Measurements from ENCODE around the gene ETHE1.

The ETHE1 gene

DNA sequence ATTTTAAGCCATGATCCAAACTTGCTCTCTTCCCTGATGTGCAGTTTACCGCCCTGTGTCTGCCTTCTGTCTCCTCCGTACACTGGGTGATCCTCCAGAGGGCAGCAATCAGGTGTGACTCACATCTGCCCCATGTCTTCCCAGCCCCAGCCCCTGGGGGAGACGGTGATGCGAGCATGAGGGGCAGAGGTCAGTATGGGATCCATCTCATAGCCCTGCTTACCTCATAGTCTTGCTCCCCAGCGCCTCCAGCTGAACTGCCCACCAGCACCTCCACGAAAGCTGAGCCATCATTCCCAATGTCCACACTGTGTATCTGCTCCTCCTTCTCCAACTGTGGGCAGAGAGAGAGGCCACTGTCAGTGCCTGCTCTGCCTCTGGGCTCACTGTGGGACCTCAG is 33.7 kb upstream of the ETHE1 start:
- peaks cover 40% of the 10 kb centered on the region for H3K36me3 ChIP-seq (ENCODE audit: insufficient read depth, low read length)
- no peak overlapping the region for H2AFZ ChIP-seq (ENCODE audit: low read depth, low read length)
- DNase-seq: no peak

GRCh38 chr19:43555185-43555770 is 28.3 kb upstream of the ETHE1 start:
- H3K9ac ChIP-seq (ENCODE audit: low read depth, low read length): no peak overlapping the region
- peaks cover 61% of the 10 kb centered on the region for H3K36me3 ChIP-seq (ENCODE audit: insufficient read depth, low read length)
- H3K27me3 ChIP-seq (ENCODE audit: insufficient read depth, low read length, poor library complexity): no peaks in the 10 kb centered on the region
- ATAC-seq (ENCODE audit: insufficient read depth, low read depth) (peak; percentile 96), DNase-seq (peak; percentile 82)
- H4K20me1 ChIP-seq (ENCODE audit: insufficient read depth, low read length): peaks cover 8% of the 10 kb centered on the region; the same call in 1 of the 2 replicates
- no peaks in the 10 kb centered on the region for H3K9me3 ChIP-seq (ENCODE audit: insufficient read depth, low read length, severe bottlenecking)
- H3K4me3 ChIP-seq (ENCODE audit: low read depth in 1 of 2, low read length in 2 of 2): no peak overlapping the region
- no peak overlapping the region for H3K4me2 ChIP-seq (ENCODE audit: insufficient read depth, low read length)
- no peak overlapping the region for H2AFZ ChIP-seq (ENCODE audit: low read depth, low read length)
- no peaks in the 10 kb centered on the region for H3K79me2 ChIP-seq (ENCODE audit: insufficient read depth, low read length)
- no peak overlapping the region for H3K27ac ChIP-seq (ENCODE audit: low read length)
- H3K4me1 ChIP-seq (ENCODE audit: insufficient read depth, low read length): no peaks in the 10 kb centered on the region
- TF ChIP-seq, protein P1, sequence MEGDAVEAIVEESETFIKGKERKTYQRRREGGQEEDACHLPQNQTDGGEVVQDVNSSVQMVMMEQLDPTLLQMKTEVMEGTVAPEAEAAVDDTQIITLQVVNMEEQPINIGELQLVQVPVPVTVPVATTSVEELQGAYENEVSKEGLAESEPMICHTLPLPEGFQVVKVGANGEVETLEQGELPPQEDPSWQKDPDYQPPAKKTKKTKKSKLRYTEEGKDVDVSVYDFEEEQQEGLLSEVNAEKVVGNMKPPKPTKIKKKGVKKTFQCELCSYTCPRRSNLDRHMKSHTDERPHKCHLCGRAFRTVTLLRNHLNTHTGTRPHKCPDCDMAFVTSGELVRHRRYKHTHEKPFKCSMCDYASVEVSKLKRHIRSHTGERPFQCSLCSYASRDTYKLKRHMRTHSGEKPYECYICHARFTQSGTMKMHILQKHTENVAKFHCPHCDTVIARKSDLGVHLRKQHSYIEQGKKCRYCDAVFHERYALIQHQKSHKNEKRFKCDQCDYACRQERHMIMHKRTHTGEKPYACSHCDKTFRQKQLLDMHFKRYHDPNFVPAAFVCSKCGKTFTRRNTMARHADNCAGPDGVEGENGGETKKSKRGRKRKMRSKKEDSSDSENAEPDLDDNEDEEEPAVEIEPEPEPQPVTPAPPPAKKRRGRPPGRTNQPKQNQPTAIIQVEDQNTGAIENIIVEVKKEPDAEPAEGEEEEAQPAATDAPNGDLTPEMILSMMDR (IDR thresholded peaks at IDR 0.05; ENCODE audit: borderline replicate concordance, extremely low read depth, low read length, poor library complexity, severe bottlenecking): peak; percentile 91
- no peak for TF ChIP-seq EZH2 (IDR thresholded peaks at IDR 0.05; ENCODE audit: borderline replicate concordance, low read depth, low read length, severe bottlenecking)

More for the DNA sequence above, 33.7 kb upstream of the ETHE1 start:
- ATAC-seq (ENCODE audit: insufficient read depth, low read depth): no peak
- H3K4me2 ChIP-seq (ENCODE audit: insufficient read depth, low read length): no peak overlapping the region
- H3K27ac ChIP-seq (ENCODE audit: low read length): no peak overlapping the region
- no peaks in the 10 kb centered on the region for H3K27me3 ChIP-seq (ENCODE audit: insufficient read depth, low read length, poor library complexity)
- H3K9ac ChIP-seq (ENCODE audit: low read depth, low read length): no peak overlapping the region
- no peaks in the 10 kb centered on the region for H3K9me3 ChIP-seq (ENCODE audit: insufficient read depth, low read length, severe bottlenecking)
- peaks cover 28% of the 10 kb centered on the region for H3K4me1 ChIP-seq (ENCODE audit: insufficient read depth, low read length)
- no peak overlapping the region for H3K4me3 ChIP-seq (ENCODE audit: low read depth in 1 of 2, low read length in 2 of 2)
- H3K79me2 ChIP-seq (ENCODE audit: insufficient read depth, low read length): peaks cover 30% of the 10 kb centered on the region
- no peak for TF ChIP-seq EZH2 (IDR thresholded peaks at IDR 0.05; ENCODE audit: borderline replicate concordance, low read depth, low read length, severe bottlenecking)
- TF ChIP-seq, protein P1 (IDR thresholded peaks at IDR 0.05; ENCODE audit: borderline replicate concordance, extremely low read depth, low read length, poor library complexity, severe bottlenecking): no peak
- H4K20me1 ChIP-seq (ENCODE audit: insufficient read depth, low read length): peaks cover 23% of the 10 kb centered on the region

DNA sequence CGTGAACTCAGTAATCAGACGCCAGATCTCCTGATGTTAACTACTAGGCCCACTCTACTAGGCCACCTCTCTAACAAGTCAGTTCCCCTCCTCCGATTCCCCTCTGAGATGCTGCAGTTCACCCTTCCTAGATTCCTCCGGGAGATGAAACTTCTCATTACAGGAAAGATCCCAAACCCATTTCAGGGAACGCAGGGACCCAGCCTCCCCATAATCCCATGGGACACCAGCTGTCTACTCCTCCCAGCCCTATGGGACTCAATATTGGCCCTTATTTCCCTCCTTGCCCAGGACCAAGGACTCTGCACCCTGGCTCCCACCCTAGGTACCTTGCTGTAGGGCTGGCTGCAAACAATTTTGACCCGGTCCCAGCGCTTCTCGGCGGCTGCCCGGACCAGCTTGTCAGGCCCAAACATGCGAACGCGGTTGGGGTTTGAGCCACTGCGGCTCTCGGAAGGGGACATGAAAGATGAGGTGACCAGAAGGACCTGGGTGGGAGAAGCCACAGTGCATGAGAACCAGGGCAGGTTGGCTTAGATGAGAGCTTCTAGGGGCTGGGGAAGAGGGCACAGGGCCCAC is 27.4 kb upstream of the ETHE1 start:
- H3K4me1 ChIP-seq (ENCODE audit: insufficient read depth, low read length): no peaks in the 10 kb centered on the region
- H2AFZ ChIP-seq (ENCODE audit: low read depth, low read length): no peak overlapping the region
- H3K9ac ChIP-seq (ENCODE audit: low read depth, low read length): no peak overlapping the region
- ATAC-seq (ENCODE audit: insufficient read depth, low read depth): no peak
- H3K36me3 ChIP-seq (ENCODE audit: insufficient read depth, low read length): peaks cover 61% of the 10 kb centered on the region
- H4K20me1 ChIP-seq (ENCODE audit: insufficient read depth, low read length): peaks cover 8% of the 10 kb centered on the region; the same call in 1 of the 2 replicates
- TF ChIP-seq, protein P1 (IDR thresholded peaks at IDR 0.05; ENCODE audit: borderline replicate concordance, extremely low read depth, low read length, poor library complexity, severe bottlenecking): no peak
- TF ChIP-seq EZH2 (IDR thresholded peaks at IDR 0.05; ENCODE audit: borderline replicate concordance, low read depth, low read length, severe bottlenecking): no peak
- no peaks in the 10 kb centered on the region for H3K79me2 ChIP-seq (ENCODE audit: insufficient read depth, low read length)
- DNase-seq: no peak
- no peak overlapping the region for H3K27ac ChIP-seq (ENCODE audit: low read length)
- no peak overlapping the region for H3K4me3 ChIP-seq (ENCODE audit: low read depth in 1 of 2, low read length in 2 of 2)
- H3K27me3 ChIP-seq (ENCODE audit: insufficient read depth, low read length, poor library complexity): no peaks in the 10 kb centered on the region
- no peak overlapping the region for H3K4me2 ChIP-seq (ENCODE audit: insufficient read depth, low read length)
- H3K9me3 ChIP-seq (ENCODE audit: insufficient read depth, low read length, severe bottlenecking): no peaks in the 10 kb centered on the region
